ENCODE measurements around the gene ACSL3.

ACSL3 gene

GRCh38 chr2:222893716-222894115 lies 32.9 kb downstream of the ACSL3 start:
- no peak overlapping the region for H3K4me3 ChIP-seq (ENCODE audit: low read depth, low read length)
- in situ Hi-C loops (cut with HindIII; ENCODE audit: low sequenced_read_pairs): no loop called here
- no peak for TF ChIP-seq CTCF (IDR thresholded peaks at IDR 0.05; ENCODE audit: low read depth, low read length, missing control alignments)
- no peak for DNase-seq (ENCODE audit: low read depth)

- no peak overlapping the region for H3K4me3 ChIP-seq (ENCODE audit: low read depth, low read length)
- no peak for DNase-seq (ENCODE audit: low read depth)
- in situ Hi-C loops (cut with HindIII; ENCODE audit: low sequenced_read_pairs): no loop called here
- TF ChIP-seq CTCF (IDR thresholded peaks at IDR 0.05; ENCODE audit: low read depth, low read length, missing control alignments): no peak
Observed at GRCh38 chr2:222895144-222895543, 34.3 kb downstream of the ACSL3 start.

GRCh38 chr2:222897898-222898297 lies 37.1 kb downstream of the ACSL3 start:
- no peak overlapping the region for H3K4me3 ChIP-seq (ENCODE audit: low read depth, low read length)
- in situ Hi-C loops (cut with HindIII; ENCODE audit: low sequenced_read_pairs): no loop called here
- TF ChIP-seq CTCF (IDR thresholded peaks at IDR 0.05; ENCODE audit: low read depth, low read length, missing control alignments): no peak
- no peak for DNase-seq (ENCODE audit: low read depth)

GRCh38 chr2:222899413-222900181 lies 38.8 kb downstream of the ACSL3 start:
- no peak overlapping the region for H3K4me3 ChIP-seq (ENCODE audit: low read depth, low read length)
- DNase-seq (ENCODE audit: low read depth): no peak
- in situ Hi-C loops (cut with HindIII; ENCODE audit: low sequenced_read_pairs): no loop called here
- no peak for TF ChIP-seq CTCF (IDR thresholded peaks at IDR 0.05; ENCODE audit: low read depth, low read length, missing control alignments)

GRCh38 chr2:222900354-222900753 lies 39.5 kb downstream of the ACSL3 start:
- in situ Hi-C loops (cut with HindIII; ENCODE audit: low sequenced_read_pairs): no loop called here
- H3K4me3 ChIP-seq (ENCODE audit: low read depth, low read length): no peak overlapping the region
- no peak for TF ChIP-seq CTCF (IDR thresholded peaks at IDR 0.05; ENCODE audit: low read depth, low read length, missing control alignments)
- no peak for DNase-seq (ENCODE audit: low read depth)

- in situ Hi-C loops (cut with HindIII; ENCODE audit: low sequenced_read_pairs): no loop called here
- no peak for TF ChIP-seq CTCF (IDR thresholded peaks at IDR 0.05; ENCODE audit: low read depth, low read length, missing control alignments)
- H3K4me3 ChIP-seq (ENCODE audit: low read depth, low read length): no peak overlapping the region
- no peak for DNase-seq (ENCODE audit: low read depth)
Observed at GRCh38 chr2:222902660-222903059, 41.8 kb downstream of the ACSL3 start.
